GM19467 (cell line): ENCODE data around the gene PCDHA6.
"Not testable (repeated sequence)": the region's sequence is repeated elsewhere in the genome, so short reads cannot be mapped to it uniquely, and the experiment has no call there.

Source experiments
- ATAC-seq: cut with Tn5 transposase; IDR thresholded peaks from one replicate; pipeline ENCODE4 v1.9.1; 2021; ENCODE audit warnings: mild to moderate bottlenecking, moderate library complexity; ENCODE audit not compliant: unreplicated experiment

Gene PCDHA6

DNA sequence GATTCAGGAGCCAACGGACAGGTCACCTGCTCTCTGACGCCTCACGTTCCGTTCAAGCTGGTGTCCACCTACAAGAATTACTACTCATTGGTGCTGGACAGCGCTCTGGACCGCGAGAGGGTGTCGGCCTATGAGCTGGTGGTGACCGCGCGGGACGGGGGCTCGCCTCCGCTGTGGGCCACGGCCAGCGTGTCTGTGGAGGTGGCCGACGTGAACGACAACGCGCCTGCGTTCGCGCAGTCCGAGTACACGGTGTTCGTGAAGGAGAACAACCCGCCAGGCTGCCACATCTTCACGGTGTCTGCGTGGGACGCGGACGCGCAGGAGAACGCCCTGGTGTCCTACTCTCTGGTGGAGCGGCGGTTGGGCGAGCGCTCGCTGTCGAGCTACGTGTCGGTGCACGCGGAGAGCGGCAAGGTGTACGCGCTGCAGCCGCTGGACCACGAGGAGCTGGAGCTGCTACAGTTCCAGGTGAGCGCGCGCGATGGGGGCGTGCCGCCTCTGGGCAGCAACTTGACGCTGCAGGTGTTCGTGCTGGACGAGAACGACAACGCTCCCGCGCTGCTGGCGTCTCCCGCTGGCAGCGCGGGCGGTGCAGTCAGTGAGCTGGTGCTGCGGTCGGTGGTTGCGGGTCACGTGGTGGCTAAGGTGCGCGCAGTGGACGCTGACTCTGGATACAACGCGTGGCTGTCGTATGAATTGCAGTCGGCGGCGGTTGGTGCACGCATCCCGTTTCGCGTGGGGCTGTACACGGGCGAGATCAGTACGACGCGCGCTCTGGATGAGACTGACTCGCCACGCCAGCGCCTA lies 29.6 kb downstream of the PCDHA6 start:
- ATAC-seq, result no peak

DNA sequence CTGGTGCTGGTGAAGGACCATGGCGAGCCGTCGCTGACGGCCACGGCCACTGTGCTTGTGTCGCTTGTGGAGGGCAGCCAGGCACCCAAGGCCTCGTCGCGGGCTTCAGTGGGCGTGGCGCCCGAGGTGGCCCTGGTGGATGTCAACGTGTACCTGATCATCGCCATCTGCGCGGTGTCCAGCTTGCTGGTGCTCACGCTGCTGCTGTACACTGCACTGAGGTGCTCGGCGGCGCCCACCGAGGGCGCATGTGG lies 30.2 kb downstream of the PCDHA6 start:
- ATAC-seq, result no peak

DNA sequence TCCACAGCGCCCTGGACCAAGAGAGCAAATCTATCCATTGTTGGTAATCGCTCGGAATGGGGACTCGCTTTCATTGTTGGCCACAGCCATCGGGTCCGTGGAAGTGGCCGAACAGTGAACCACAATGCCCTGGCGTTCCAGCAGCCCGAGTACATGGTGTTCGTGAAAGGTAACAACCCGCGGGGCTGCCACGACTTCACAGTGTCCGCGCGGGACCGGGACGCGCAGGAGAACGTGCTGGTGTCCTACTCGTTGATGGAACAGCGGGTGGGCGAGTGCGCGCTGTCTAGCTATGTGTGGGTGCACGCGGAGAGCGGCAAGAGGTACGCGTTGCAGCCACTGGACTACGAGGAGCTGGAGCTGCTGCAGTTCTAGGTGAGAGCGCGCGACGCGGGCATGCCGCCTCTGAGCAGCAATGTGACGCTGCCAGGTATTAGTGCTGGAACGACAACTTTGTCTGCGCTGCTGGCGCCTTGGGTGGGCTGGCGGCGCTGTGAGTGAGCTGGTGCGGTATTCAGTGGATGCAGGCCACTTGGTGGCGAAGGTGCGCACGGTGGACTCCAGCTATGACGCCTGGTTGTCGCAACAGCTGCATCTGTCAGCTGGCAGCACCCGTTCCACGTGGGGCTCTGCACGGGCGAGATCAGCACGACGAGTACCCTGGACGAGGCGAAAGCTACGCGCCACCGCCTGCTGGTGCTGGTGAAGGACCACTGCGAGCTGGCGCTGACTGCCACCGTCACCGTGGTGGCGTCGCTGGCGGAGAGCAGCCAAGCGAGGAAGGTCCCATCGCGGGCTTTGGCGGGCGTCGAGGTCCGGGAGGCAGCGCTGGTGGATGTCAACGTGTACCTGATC lies 34.9 kb downstream of the PCDHA6 start:
- no peak for ATAC-seq

DNA sequence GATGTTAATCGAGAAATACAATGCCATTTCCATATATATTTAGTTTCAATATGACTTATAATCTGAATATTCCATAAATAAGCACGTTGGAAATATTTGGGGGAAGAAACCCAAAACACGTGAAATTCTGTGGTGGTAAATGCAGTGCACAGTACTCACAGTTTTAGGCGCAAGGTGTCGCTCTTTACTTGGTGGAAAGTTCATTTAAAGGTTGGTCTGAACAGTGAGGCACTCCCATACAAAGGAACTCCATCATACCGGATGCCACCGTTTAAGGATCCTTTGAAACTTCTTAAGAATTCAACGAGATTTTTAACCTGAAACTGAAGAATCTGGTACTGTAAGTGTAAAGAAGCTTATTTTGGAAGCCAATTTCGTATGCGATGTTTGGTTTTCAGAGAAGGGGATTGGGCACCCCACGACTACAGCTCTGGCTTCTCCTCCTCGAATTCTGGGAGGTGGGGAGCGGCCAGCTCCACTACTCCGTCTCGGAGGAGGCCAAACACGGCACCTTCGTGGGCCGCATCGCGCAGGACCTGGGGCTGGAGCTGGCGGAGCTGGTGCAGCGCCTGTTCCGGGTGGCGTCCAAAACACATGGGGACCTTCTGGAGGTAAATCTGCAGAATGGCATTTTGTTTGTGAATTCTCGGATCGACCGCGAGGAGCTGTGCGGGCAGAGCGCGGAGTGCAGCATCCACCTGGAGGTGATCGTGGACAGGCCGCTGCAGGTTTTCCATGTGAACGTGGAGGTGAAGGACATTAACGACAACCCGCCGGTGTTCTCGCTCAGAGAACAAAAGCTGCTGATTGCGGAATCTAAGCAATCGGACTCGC lies 41.2 kb downstream of the PCDHA6 start, which contains the start of gene PCDHA11:
Gene PCDHA11 (plus strand): TSS at position 237 of the 834 bp plus-strand sequence. CDS start 147 bp downstream, at position 384.
- no peak for ATAC-seq

DNA sequence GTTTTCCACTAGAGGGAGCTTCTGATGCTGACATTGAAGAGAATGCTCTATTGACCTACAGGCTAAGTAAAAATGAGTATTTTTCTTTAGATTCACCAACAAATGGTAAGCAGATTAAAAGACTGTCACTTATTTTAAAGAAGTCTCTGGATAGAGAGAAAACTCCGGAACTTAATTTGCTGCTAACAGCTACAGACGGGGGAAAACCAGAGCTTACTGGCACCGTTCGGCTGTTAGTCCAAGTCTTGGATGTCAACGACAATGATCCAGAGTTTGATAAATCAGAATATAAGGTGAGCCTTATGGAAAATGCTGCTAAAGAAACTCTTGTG lies 41.8 kb downstream of the PCDHA6 start:
- no peak for ATAC-seq

DNA sequence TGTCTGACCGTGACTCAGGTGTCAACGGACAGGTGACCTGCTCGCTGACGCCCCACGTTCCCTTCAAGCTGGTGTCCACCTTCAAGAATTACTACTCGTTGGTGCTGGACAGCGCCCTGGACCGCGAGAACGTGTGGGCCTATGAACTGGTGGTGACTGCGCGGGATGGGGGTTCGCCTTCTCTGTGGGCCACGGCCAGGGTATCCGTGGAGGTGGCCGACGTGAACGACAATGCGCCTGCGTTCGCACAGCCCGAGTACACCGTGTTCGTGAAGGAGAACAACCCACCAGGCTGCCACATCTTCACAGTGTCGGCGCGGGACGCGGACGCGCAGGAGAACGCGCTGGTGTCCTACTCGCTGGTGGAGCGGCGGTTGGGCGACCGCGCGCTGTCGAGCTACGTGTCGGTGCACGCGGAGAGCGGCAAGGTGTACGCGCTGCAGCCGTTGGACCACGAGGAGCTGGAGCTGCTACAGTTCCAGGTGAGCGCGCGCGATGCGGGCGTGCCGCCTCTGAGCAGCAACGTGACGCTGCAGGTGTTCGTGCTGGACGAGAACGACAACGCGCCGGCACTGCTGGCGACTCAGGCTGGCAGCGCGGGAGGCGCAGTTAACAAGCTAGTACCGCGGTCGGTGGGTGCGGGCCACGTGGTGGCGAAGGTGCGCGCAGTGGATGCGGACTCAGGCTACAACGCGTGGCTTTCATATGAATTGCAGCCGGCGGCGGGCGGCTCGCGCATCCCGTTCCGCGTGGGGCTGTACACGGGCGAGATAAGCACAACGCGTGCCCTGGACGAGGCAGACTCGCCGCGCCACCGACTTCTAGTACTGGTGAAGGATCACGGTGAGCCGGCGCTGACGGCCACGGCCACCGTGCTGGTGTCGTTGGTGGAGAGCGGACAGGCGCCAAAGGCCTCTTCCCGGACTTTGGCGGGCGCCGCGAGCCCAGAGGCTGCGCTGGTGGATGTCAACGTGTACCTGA lies 42.8 kb downstream of the PCDHA6 start:
- no peak for ATAC-seq

DNA sequence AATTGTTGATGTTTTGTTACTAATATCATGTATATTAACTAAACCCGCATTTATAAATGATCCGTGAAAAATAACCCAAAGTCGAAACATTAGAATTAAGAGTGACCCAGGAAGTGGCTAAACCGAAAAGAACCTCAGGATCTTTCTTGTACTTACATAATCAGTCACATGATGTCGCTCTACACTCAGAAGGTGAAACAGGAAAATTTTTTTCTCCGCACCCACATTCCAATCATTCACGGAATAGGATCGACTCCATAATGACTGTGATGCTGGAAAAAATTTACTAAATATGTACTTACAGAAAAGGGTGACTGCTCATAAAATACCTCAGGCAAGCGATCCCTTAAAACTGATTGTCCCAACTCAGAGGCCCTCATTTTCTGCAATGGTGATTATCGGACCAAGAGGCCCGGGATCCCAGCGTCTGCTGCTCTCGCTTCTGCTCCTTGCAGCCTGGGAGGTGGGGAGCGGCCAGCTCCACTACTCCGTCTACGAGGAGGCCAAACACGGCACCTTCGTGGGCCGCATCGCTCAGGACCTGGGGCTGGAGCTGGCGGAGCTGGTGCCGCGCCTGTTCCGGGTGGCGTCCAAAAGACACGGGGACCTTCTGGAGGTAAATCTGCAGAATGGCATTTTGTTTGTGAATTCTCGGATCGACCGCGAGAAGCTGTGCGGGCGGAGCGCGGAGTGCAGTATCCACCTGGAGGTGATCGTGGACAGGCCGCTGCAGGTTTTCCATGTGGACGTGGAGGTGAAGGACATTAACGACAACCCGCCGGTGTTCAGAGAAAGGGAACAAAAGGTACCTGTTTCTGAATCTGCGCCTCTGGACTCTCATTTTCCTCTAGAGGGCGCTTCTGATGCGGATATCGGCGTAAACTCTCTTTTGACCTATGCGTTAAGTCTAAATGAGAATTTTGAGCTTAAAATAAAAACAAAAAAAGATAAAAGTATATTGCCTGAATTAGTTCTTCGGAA lies 47.6 kb downstream of the PCDHA6 start, which contains the start of gene PCDHA12:
Gene PCDHA12 (plus strand): TSS at position 224 of the 981 bp plus-strand sequence. CDS start 165 bp downstream, at position 389.
- ATAC-seq, result no peak

DNA sequence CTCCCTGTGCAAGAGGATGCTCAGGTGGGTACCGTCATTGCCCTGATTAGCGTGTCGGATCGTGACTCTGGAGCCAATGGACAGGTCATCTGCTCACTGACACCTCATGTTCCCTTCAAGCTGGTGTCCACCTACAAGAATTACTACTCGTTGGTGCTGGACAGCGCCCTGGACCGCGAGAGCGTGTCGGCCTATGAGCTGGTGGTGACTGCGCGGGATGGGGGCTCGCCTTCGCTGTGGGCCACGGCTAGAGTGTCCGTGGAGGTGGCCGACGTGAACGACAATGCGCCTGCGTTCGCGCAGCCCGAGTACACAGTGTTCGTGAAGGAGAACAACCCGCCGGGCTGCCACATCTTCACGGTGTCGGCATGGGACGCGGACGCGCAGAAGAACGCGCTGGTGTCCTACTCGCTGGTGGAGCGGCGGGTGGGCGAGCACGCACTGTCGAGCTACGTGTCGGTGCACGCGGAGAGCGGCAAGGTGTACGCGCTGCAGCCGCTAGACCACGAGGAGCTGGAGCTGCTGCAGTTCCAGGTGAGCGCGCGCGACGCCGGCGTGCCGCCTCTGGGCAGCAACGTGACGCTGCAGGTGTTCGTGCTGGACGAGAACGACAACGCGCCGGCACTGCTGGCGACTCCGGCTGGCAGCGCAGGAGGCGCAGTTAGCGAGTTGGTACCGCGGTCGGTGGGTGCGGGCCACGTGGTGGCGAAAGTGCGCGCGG lies 48.9 kb downstream of the PCDHA6 start:
- ATAC-seq, result not testable (repeated sequence)

DNA sequence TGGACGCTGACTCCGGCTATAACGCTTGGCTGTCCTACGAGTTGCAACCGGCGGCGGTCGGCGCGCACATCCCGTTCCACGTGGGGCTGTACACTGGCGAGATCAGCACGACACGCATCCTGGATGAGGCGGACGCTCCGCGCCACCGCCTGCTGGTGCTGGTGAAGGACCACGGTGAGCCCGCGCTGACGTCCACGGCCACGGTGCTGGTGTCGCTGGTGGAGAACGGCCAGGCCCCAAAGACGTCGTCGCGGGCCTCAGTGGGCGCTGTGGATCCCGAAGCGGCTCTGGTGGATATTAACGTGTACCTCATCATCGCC lies 49.5 kb downstream of the PCDHA6 start:
- no peak for ATAC-seq
